ENCODE measurements around the gene PIK3CB.
"Not testable (repeated sequence)": the region's sequence is repeated elsewhere in the genome, so short reads cannot be mapped to it uniquely, and the experiment has no call there.

PIK3CB gene

DNA sequence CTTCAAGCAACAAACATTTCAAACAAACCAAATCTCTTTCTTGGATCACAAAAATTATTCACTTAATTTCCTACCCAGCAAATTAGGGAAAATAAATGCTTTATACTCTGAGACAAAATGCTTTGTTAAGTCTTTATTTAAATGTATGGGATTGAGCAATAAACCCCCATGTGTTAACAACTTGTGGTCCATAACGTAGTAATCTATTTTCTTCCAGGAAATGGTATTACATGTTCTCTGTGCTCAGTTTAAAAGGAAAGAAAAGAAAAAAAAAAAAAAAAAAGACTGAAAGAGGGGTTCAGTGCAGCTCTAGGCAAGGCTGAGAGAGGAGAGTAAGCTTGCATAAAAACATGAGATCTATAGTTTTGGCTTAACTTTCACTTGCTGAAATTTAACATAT lies 102.3 kb downstream of the PIK3CB start:
- no peak for DNase-seq

- DNase-seq, result no peak
Measured at GRCh38 chr3:138726946-138727730, 107.6 kb downstream of the PIK3CB start.

GRCh38 chr3:138726042-138726441 lies 108.7 kb downstream of the PIK3CB start:
- DNase-seq, result not testable (repeated sequence)

DNA sequence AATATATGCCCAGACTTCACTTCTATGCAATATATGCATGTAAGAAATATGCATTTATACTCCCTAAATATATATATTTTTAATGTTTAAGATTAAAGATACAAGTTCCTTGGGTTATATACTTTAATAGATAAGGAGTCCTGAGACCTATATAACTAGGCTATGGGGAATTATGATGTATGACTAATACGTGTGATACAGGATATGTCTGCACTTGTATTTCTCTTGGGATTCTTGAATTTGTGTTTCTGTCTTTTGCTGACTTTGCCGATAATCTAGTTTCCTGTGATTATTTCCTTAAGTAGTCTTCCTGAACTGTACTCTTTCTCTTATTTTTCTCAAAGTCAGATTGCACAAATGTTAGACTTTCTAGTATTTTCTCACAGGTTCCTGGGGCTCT lies 109.6 kb downstream of the PIK3CB start:
- DNase-seq, result no peak

DNA sequence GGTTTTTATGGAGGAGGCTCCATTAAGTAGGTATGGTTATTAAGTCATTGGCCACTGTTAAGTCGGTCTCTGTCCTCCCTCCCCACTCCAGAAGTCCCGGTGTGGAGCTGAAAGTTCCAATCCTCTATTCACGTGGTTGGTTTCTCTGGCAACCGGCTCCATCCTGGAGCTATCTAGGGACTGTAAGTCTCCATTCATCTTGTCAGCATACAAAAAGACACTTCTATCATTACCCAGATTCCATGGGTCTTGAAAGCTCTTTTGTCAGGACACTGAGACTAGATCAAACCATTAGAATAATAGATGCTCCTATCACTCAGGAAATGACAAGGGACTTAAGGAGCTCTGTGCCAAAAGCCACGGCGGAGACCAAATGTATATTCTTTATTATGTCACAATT lies 110.3 kb downstream of the PIK3CB start:
- DNase-seq, result no peak

- no peak for DNase-seq
Measured at GRCh38 chr3:138718849-138719248, 115.9 kb downstream of the PIK3CB start.

DNA sequence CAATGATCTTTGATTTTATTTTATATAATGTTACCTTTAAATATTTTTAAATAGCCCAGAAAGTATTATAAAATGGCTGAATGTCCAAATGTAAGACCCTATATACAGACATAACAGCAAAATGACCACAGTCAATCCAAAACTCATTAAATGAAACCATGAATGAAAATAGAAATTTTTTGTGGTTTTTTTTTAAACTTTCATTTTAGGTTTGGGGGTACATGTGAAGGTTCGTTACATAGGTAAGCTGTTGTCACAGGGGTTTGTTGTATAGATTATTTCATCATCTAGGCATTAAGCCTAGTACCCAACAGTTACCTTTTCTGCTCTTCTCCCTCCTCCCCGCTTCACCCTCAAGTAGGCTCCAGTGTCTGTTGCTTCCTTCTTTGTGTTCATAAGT lies 117.4 kb downstream of the PIK3CB start:
- DNase-seq, result no peak

- DNase-seq, result no peak
Measured at GRCh38 chr3:138712086-138712485, 122.6 kb downstream of the PIK3CB start.

GRCh38 chr3:138705675-138706074 lies 129.1 kb downstream of the PIK3CB start:
- no peak for DNase-seq

DNA sequence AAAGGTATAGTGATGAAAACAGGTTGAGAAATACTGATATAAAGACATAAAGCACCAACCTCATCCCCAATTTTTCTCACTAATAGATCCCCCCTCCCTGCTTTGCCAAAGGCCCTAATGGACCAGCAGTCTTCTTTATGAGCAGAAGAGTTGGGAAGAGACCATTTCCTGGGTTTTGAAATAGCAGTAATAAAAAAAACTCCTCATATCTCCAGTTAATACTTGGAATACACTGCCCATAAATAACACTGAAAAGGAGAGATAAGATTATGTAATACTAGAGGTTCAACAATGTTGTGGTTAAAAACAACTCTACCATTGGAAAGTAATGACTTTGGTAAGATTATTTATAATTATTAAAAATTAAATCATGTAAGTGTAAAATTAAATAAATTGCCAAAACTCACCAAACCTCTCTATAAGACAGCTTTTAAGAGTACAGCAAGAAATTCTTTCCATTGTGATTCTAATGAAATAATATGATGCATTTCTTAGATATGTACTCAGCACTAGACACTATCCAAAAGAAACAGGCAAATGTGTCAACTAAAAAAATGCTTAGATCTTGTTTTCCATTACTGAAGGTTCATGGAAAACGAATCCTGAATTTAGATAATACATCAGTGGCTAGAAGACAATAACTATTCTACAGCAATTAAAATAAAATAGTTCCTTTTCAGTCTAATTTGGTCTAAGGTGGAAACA lies 137.9 kb downstream of the PIK3CB start:
- DNase-seq, result no peak

GRCh38 chr3:138694287-138695007 lies 140.3 kb downstream of the PIK3CB start:
- no peak for DNase-seq

DNA sequence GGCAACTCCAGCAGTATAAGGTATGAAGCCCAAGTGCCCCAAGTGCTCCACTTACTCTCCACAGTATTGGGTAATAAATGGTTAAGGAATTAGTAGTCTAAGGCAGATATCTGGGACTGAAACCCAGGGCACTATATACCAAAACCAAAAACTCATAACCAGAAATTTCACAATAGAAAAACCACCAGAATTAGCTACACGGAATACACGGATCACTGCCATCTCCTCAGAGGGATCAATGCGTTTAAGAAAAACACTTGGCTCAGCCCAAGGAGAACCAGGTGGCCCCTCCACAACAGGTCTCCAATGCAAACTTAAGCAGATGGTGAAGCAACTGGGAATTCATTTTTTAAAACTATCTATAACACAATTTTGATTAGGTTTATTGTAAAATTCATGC lies 142.6 kb downstream of the PIK3CB start:
- no peak for DNase-seq

GRCh38 chr3:138691351-138691750 lies 143.4 kb downstream of the PIK3CB start:
- DNase-seq, result no peak

DNA sequence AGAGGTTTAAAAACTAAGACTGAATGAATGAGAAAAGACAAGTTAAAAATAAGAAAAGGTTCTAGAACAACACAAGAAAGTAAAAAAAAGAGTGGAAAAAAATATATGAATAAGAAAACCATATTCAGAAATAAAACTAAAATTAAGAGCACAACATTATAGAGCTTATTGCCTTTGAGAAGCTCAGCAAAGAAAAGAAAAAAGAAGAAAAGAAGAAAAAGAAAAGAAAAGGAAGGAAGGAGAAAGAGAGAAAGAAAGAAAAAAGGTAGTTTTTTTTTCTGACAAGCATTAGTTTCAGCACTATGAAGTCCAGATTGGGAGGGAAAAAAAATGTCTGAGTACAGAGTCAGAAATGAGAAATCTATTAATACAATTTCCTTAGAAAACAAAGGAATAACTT lies 144.7 kb downstream of the PIK3CB start:
- DNase-seq, result no peak

DNA sequence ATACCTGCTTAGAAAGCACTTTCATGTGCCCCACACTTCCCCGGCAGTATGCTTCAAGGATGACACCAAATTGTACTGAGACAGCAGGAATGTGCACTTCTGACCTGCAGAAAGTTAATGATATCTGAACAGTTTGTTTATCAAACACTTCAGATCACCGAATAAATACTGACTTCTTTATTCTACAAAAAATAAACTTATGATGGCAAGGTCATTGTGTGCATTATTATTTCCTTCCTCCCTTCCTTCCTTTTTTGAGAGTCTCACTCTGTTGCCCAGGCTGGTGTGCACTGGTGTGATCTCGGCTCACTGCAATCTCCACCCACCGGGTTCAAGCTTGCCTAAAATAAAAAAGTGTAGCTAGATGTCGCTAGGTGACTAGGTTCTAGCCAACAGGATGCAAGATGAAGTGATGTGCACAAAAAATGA lies 145.8 kb downstream of the PIK3CB start:
- no peak for DNase-seq

DNA sequence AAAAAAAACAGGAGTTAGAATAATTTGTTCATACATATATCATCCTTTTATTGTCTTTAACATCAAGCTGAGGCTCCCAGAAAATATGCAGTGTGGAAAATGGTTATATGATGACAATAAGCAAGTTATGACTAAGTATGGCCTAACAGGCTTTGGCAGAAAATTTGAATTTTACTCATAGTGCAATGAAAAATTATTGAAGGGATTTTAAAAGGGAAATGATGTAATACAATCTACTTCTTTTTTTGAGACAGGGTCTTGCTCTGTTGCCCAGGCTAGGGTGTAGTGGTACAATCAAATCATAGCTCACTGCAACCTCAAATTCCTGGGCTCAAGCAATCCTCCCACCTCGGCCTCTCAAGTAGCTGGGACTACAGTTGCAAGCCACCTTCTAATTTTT lies 147.5 kb downstream of the PIK3CB start:
- DNase-seq, result no peak

DNA sequence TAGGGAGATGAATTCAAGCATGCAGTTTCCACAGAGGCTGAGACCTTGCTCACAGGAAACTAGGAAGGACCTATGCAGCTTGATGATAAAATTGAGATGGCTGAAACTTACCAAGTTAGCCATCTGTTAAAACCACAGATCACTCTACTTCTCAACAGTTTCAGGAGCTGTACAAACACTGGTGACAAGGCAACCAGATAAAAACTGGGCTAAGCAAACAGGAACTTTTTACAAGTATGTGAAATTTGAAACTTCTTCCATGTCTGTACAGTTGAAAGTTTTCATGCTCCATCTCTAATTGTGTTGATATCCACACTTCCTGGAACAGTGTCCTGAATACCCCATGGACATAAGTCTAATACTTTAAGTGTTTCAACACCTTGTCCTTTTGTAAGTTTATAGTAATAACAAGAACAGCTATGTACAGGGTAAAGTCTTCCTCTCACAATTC lies 147.9 kb downstream of the PIK3CB start:
- no peak for DNase-seq

- no peak for DNase-seq
Measured at GRCh38 chr3:138684396-138684795, 150.3 kb downstream of the PIK3CB start.

- no peak for DNase-seq
Measured at GRCh38 chr3:138682648-138683047, 152.1 kb downstream of the PIK3CB start.

GRCh38 chr3:138681463-138682220 lies 153.1 kb downstream of the PIK3CB start:
- no peak for DNase-seq

DNA sequence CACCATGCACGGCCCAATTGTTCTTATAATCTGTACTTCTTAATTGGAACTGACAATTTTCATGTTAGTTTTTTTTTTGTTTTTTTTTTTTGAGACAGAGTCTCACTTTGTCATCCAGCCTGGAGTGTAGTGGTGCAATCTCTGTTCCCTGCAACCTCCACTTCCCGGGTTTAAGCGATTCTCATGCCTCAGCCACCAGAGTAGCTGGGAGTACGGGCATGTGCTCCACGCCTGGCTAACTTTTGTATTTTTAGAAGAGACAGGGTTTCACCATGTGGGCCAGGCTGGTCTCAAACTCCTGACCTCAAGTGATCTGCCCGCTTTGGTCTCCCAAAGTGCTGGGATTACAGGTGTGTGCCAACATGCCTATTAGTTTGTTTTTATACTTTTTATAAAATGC lies 153.8 kb downstream of the PIK3CB start:
- not testable (repeated sequence) for DNase-seq

DNA sequence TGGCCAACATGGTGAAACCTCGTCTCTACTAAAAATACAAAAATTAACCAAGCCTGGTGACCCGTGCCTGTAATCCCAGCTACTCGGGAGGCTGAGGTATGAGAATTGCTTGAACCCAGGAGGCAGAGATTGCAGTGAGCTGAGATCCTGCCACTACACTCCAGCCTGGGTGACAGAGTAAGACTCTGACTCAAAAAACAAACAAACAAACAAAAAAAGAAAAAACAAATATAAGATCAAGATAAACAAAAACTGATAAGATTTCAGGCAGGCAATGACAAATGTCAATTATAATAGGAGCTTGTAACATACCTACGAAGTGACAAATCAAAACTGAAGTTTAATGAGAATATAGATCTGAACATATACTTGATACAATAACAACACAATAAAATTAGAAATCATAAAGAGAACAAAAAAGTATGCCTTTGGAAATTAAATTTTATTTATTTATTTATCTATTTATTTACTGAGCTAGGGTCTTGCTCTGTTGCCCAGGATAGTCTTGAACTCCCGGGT lies 155.8 kb downstream of the PIK3CB start:
- DNase-seq, result no peak

- no peak for DNase-seq
Measured at GRCh38 chr3:138678086-138678485, 156.6 kb downstream of the PIK3CB start.

Data from activated gamma-delta T cell (primary cell).